DND-41 (cell line): ENCODE results near the gene PI4KB.

Experiments used
- ATAC-seq: fragments of 200-7000 bp; cut with Tn5 transposase; 3 replicates; pipeline ENCODE4 v1.9.1; 2021; ENCODE audit warnings: low read depth; ENCODE audit not compliant: insufficient read depth
- DNase-seq: peaks from one replicate; pipeline ENCODE4 v3.0.0-alpha.2; 2020
- H2AFZ ChIP-seq: 2 replicates; pipeline ENCODE4 v1.6.0; 2012; ENCODE audit warnings: low read depth, low read length
- H3K27ac ChIP-seq: 2 replicates; pipeline ENCODE4 v1.5.1; 2012; ENCODE audit warnings: low read length, inconsistent platforms
- H3K27me3 ChIP-seq: fragments of 200-600 bp; sonication (generic); 2 replicates; pipeline ENCODE4 v1.6.0; 2012; ENCODE audit warnings: low read length, mild to moderate bottlenecking, inconsistent platforms; ENCODE audit not compliant: insufficient read depth, poor library complexity
- H3K36me3 ChIP-seq: 2 replicates; pipeline ENCODE4 v1.5.1; 2012; ENCODE audit warnings: low read length, inconsistent platforms; ENCODE audit not compliant: insufficient read depth
- H3K4me1 ChIP-seq: 2 replicates; pipeline ENCODE4 v1.5.1; 2012; ENCODE audit warnings: mild to moderate bottlenecking, low read length; ENCODE audit not compliant: insufficient read depth
- H3K4me2 ChIP-seq: 2 replicates; pipeline ENCODE4 v1.6.0; 2012; ENCODE audit warnings: mild to moderate bottlenecking, moderate library complexity, low read length, inconsistent platforms; ENCODE audit not compliant: insufficient read depth
- H3K4me3 ChIP-seq, 2 experiments: fragments of 200-600 bp in 1 of 2; shearing (Covaris generic) in 1 of 2; 2 replicates each; pipeline ENCODE4 v1.5.1; 2012 to 2016; ENCODE audit warnings: inconsistent platforms in 2 of 2, low read length in 2 of 2, mild to moderate bottlenecking in 2 of 2, low read depth in 1 of 2, moderate library complexity in 1 of 2
- H3K79me2 ChIP-seq: 2 replicates; pipeline ENCODE4 v1.6.0; 2012; ENCODE audit warnings: low read length, inconsistent platforms; ENCODE audit not compliant: insufficient read depth
- H3K9ac ChIP-seq: 2 replicates; pipeline ENCODE4 v1.6.0; 2012; ENCODE audit warnings: low read depth, mild to moderate bottlenecking, inconsistent platforms, low read length, moderate library complexity
- H3K9me3 ChIP-seq: 2 replicates; pipeline ENCODE4 v1.5.1; 2012; ENCODE audit warnings: low read length, moderate library complexity, mild to moderate bottlenecking, inconsistent platforms; ENCODE audit not compliant: insufficient read depth, severe bottlenecking
- H4K20me1 ChIP-seq: 2 replicates; pipeline ENCODE4 v1.6.0; 2012; ENCODE audit warnings: low read length; ENCODE audit not compliant: insufficient read depth
- CTCF ChIP-seq: IDR thresholded peaks from 2 replicates; pipeline ENCODE4 v1.5.1; 2012; ENCODE audit warnings: borderline replicate concordance, low read length, moderate library complexity, mild to moderate bottlenecking; ENCODE audit not compliant: poor library complexity, severe bottlenecking; ENCODE audit errors: extremely low read depth
- EZH2 ChIP-seq: IDR thresholded peaks from 3 replicates; pipeline ENCODE4 v1.6.1; 2012; ENCODE audit warnings: borderline replicate concordance, low read depth, mild to moderate bottlenecking, moderate library complexity, low read length, inconsistent platforms; ENCODE audit not compliant: severe bottlenecking

Gene PI4KB

GRCh38 chr1:151314137-151314875, 12.9 kb downstream of the PI4KB start:
- ATAC-seq (no peak), DNase-seq (no peak)
- Histone ChIP-seq H3K4me1 (no peaks in the 10 kb centered on the region), H4K20me1 (peaks cover 7% of the 10 kb centered on the region; the same call in 1 of the 2 replicates), H2AFZ (no peak overlapping the region), H3K9me3 (no peaks in the 10 kb centered on the region), H3K27ac (no peak overlapping the region), H3K4me3 (no peak overlapping the region), H3K9ac (no peak overlapping the region), H3K4me2 (no peak overlapping the region), H3K79me2 (peaks cover 18% of the 10 kb centered on the region), H3K27me3 (no peaks in the 10 kb centered on the region), H3K36me3 (peaks cover 85% of the 10 kb centered on the region)
- TF ChIP-seq CTCF (no peak), EZH2 (no peak)

GRCh38 chr1:151313501-151313900, 13.7 kb downstream of the PI4KB start:
- Histone ChIP-seq H3K4me2 (no peak overlapping the region), H3K4me3 (no peak overlapping the region), H4K20me1 (peaks cover 7% of the 10 kb centered on the region; the same call in 1 of the 2 replicates), H3K9me3 (no peaks in the 10 kb centered on the region), H3K27ac (no peak overlapping the region), H3K79me2 (peaks cover 11% of the 10 kb centered on the region; the same call in 1 of the 2 replicates), H3K27me3 (no peaks in the 10 kb centered on the region), H3K4me1 (no peaks in the 10 kb centered on the region), H2AFZ (no peak overlapping the region), H3K9ac (no peak overlapping the region), H3K36me3 (peaks cover 87% of the 10 kb centered on the region)
- TF ChIP-seq CTCF (no peak), EZH2 (no peak)
- DNase-seq = no peak
- no peak for ATAC-seq

GRCh38 chr1:151312826-151313225, 14.4 kb downstream of the PI4KB start:
- H3K27me3 ChIP-seq = no peaks in the 10 kb centered on the region
- H4K20me1 ChIP-seq = peaks cover 12% of the 10 kb centered on the region
- no peaks in the 10 kb centered on the region for H3K9me3 ChIP-seq
- DNase-seq (no peak), ATAC-seq (no peak)
- no peak overlapping the region for H3K4me2 ChIP-seq
- H3K4me3 ChIP-seq = no peak overlapping the region
- H3K9ac ChIP-seq = no peak overlapping the region
- peaks cover 11% of the 10 kb centered on the region; the same call in 1 of the 2 replicates for H3K79me2 ChIP-seq
- no peaks in the 10 kb centered on the region for H3K4me1 ChIP-seq
- H3K36me3 ChIP-seq = peaks cover 92% of the 10 kb centered on the region
- no peak for TF ChIP-seq EZH2
- no peak for TF ChIP-seq CTCF
- no peak overlapping the region for H3K27ac ChIP-seq
- H2AFZ ChIP-seq = no peak overlapping the region
